GM23338 (cell line): ENCODE measurements around the gene SLCO4A1. TPM values are rescaled to one million over a fixed set of nuclear protein-coding genes. Genes with fewer than 3 reads are reported as not detected.

Source experiments
- ATAC-seq: fragments of 200-7000 bp; cut with Tn5 transposase; 3 replicates; pipeline ENCODE4 v1.9.1; 2020
- DNase-seq: peaks from one replicate; pipeline ENCODE4 v3.0.0-alpha.2; 2015; ENCODE audit warnings: low spot score
- H2AFZ ChIP-seq: fragments of 200-600 bp; sonication (generic); 2 replicates; pipeline ENCODE4 v1.8.0; 2016; ENCODE audit warnings: antibody characterized with exemption, mild to moderate bottlenecking, moderate library complexity
- H3F3A ChIP-seq: fragments of 200-600 bp; sonication (generic); replicated peaks from 2 replicates; pipeline ENCODE4 v1.8.0; 2017; ENCODE audit warnings: antibody characterized with exemption, mixed run types, low read depth
- H3K27ac ChIP-seq: fragments of 200-600 bp; sonication (generic); 2 replicates; pipeline ENCODE4 v1.6.1; 2016; ENCODE audit warnings: low read depth
- H3K27me3 ChIP-seq: fragments of 200-600 bp; sonication (generic); 2 replicates; pipeline ENCODE4 v1.8.0; 2016; ENCODE audit warnings: mild to moderate bottlenecking, mixed run types, moderate library complexity; ENCODE audit not compliant: insufficient read depth
- H3K36me3 ChIP-seq: fragments of 200-600 bp; sonication (generic); 2 replicates; pipeline ENCODE4 v1.8.0; 2016; ENCODE audit warnings: mild to moderate bottlenecking; ENCODE audit not compliant: insufficient read depth
- H3K4me1 ChIP-seq: fragments of 200-600 bp; sonication (generic); 2 replicates; pipeline ENCODE4 v1.8.0; 2016; ENCODE audit warnings: mild to moderate bottlenecking, moderate library complexity; ENCODE audit not compliant: insufficient read depth
- H3K4me2 ChIP-seq: fragments of 200-600 bp; sonication (generic); 2 replicates; pipeline ENCODE4 v1.7.1; 2017; ENCODE audit warnings: mixed run types
- H3K4me3 ChIP-seq: fragments of 200-600 bp; sonication (generic); 2 replicates; pipeline ENCODE4 v1.6.1; 2016; ENCODE audit warnings: mixed run types
- H3K79me2 ChIP-seq: fragments of 200-600 bp; sonication (generic); replicated peaks from 2 replicates; pipeline ENCODE4 v1.8.0; 2017; ENCODE audit warnings: mild to moderate bottlenecking; ENCODE audit not compliant: insufficient read depth
- H3K9me2 ChIP-seq: fragments of 200-600 bp; sonication (generic); 2 replicates; pipeline ENCODE4 v1.8.0; 2017; ENCODE audit not compliant: insufficient read depth
- H4K20me1 ChIP-seq: fragments of 200-600 bp; sonication (generic); replicated peaks from 2 replicates; pipeline ENCODE4 v1.8.0; 2017; ENCODE audit warnings: mild to moderate bottlenecking; ENCODE audit not compliant: insufficient read depth
- H3K27ac Mint-ChIP-seq: 2 replicates; pipeline ENCODE4 v1.8.0; 2020; ENCODE audit warnings: inconsistent platforms, mild to moderate bottlenecking, moderate library complexity, mixed read lengths
- H3K27me3 Mint-ChIP-seq: 3 replicates; pipeline ENCODE4 v1.8.0; 2022; ENCODE audit warnings: low read depth, mild to moderate bottlenecking, moderate library complexity, mixed read lengths, inconsistent platforms; ENCODE audit not compliant: insufficient read depth, poor library complexity
- H3K36me3 Mint-ChIP-seq: 3 replicates; pipeline ENCODE4 v1.8.0; 2021; ENCODE audit warnings: low read depth, mild to moderate bottlenecking, inconsistent platforms, moderate library complexity, mixed read lengths
- H3K4me1 Mint-ChIP-seq: 3 replicates; pipeline ENCODE4 v1.8.0; 2020; ENCODE audit warnings: mild to moderate bottlenecking, inconsistent platforms, mixed read lengths
- H3K4me3 Mint-ChIP-seq: 3 replicates; pipeline ENCODE4 v1.8.0; 2021; ENCODE audit warnings: moderate library complexity, mild to moderate bottlenecking, inconsistent platforms, mixed read lengths
- H3K9me3 Mint-ChIP-seq: 3 replicates; pipeline ENCODE4 v1.8.0; 2020; ENCODE audit warnings: moderate library complexity, mild to moderate bottlenecking, inconsistent platforms, mixed read lengths
- NANOG ChIP-seq: IDR thresholded peaks from 2 replicates; pipeline ENCODE4 v1.6.1; 2016; ENCODE audit warnings: antibody characterized with exemption, borderline replicate concordance
- REST ChIP-seq: IDR thresholded peaks from one replicate; pipeline ENCODE4 v1.6.1; 2018; ENCODE audit warnings: antibody characterized with exemption; ENCODE audit not compliant: unreplicated experiment
- ZNF331 ChIP-seq: fragments of 250-450 bp; sonication (Bioruptor Pico); IDR thresholded peaks from 2 replicates; pipeline ENCODE4 v1.5.0; 2020; ENCODE audit warnings: low read depth, mild to moderate bottlenecking, moderate library complexity
- ZNF462 ChIP-seq: fragments of 250-450 bp; sonication (Bioruptor Pico); IDR thresholded peaks from 2 replicates; pipeline ENCODE4 v1.5.0; 2020; ENCODE audit warnings: mild to moderate bottlenecking, moderate library complexity
- polyA plus RNA-seq: library from polyadenylated mRNA; unstranded; fragments of >200 nt; fragmentation: Nextera tagmentation; extraction: Ambion mirVana; gene quantifications from 2 replicates; pipeline ENCODE4 v1.2.1, GENCODE V29; 2016
- total RNA-seq: library from RNA; depleted of rRNA; stranded (reverse); fragments of >200 nt; shearing (Covaris generic); gene quantifications from 2 replicates; pipeline ENCODE4 v1.2.3, GENCODE V29; 2014

The SLCO4A1 gene
- total and polyA plus RNA-seq, 2 experiments from 2014 or later = 28.5 to 41.6 TPM

- no peak for TF ChIP-seq ZNF462 (CRISPR knock-in tag)
Observed at GRCh38 chr20:62607366-62608217, 34.7 kb upstream of the SLCO4A1 start (continued).

GRCh38 chr20:62608218-62608565, 34.1 kb upstream of the SLCO4A1 start:
- no peak for DNase-seq
- Histone ChIP-seq H4K20me1 (no peaks in the 10 kb centered on the region), H3K4me1 (peaks cover 20% of the 10 kb centered on the region), H3K27ac (no peak overlapping the region), H3K9me2 (no peaks in the 10 kb centered on the region), H3F3A (peaks cover 17% of the 10 kb centered on the region; the same call in 1 of the 2 replicates), H3K79me2 (no peaks in the 10 kb centered on the region), H3K4me2 (no peak overlapping the region), H2AFZ (no peak overlapping the region), H3K27me3 (no peaks in the 10 kb centered on the region), H3K36me3 (no peaks in the 10 kb centered on the region), H3K4me3 (no peak overlapping the region)
- ATAC-seq = no peak
- H3K4me3 Mint-ChIP-seq = no peak overlapping the region
- H3K36me3 Mint-ChIP-seq = no peaks in the 10 kb centered on the region; the same call in 2 of the 3 replicates
- peaks cover 14% of the 10 kb centered on the region for H3K27me3 Mint-ChIP-seq
- H3K4me1 Mint-ChIP-seq = peaks cover 35% of the 10 kb centered on the region
- no peak overlapping the region for H3K27ac Mint-ChIP-seq
- peaks cover 4% of the 10 kb centered on the region; the same call in 1 of the 3 replicates for H3K9me3 Mint-ChIP-seq
- TF ChIP-seq ZNF331 (CRISPR knock-in tag) = no peak
- no peak for TF ChIP-seq ZNF462 (CRISPR knock-in tag)
- no peak for TF ChIP-seq NANOG
- no peak for TF ChIP-seq REST
